A673 (cell line): ENCODE results near the gene YIF1A.

Experiments used
- EZH2 ChIP-seq: fragments of 200-600 bp; sonication (generic); IDR thresholded peaks from 2 replicates; pipeline ENCODE4 v1.6.1; 2017; ENCODE audit warnings: borderline replicate concordance, low read depth, mild to moderate bottlenecking, mixed read lengths, antibody characterized with exemption, low read length; ENCODE audit not compliant: poor library complexity, severe bottlenecking
- TF ChIP-seq, protein P1 (sequence below): fragments of 300-800, 200-600 bp; sonication (generic); conservative IDR thresholded peaks from 2 replicates; pipeline ENCODE4 v1.5.1; 2017; ENCODE audit warnings: low read depth, mild to moderate bottlenecking, antibody characterized with exemption, low read length, moderate library complexity, mixed read lengths

DNA sequence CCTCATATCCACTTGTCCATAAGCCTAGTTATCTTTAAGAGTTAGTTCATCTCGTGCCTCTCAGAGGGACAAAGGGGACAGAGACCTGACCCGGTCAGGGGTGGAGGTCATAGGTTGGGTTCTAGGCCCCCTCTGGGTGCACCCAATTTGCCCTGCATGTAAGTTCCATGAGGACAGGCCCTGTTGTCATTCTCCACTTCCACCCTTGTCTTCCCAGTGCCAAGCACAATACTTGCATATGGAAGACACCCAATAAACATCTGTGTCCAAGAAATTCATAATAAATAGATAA is 1.3 kb upstream of the YIF1A start:
- TF ChIP-seq, protein P1, sequence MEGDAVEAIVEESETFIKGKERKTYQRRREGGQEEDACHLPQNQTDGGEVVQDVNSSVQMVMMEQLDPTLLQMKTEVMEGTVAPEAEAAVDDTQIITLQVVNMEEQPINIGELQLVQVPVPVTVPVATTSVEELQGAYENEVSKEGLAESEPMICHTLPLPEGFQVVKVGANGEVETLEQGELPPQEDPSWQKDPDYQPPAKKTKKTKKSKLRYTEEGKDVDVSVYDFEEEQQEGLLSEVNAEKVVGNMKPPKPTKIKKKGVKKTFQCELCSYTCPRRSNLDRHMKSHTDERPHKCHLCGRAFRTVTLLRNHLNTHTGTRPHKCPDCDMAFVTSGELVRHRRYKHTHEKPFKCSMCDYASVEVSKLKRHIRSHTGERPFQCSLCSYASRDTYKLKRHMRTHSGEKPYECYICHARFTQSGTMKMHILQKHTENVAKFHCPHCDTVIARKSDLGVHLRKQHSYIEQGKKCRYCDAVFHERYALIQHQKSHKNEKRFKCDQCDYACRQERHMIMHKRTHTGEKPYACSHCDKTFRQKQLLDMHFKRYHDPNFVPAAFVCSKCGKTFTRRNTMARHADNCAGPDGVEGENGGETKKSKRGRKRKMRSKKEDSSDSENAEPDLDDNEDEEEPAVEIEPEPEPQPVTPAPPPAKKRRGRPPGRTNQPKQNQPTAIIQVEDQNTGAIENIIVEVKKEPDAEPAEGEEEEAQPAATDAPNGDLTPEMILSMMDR, result no peak
- TF ChIP-seq EZH2, result no peak
